Heart right ventricle (tissue), 16 donors: ENCODE data around the gene MIER3. TPM values are rescaled to one million over a fixed set of nuclear protein-coding genes. Genes with fewer than 3 reads are reported as not detected.

Source experiments
- ATAC-seq, 8 donors: fragments of 200-7000 bp; cut with Tn5 transposase; one replicate each; pipeline ENCODE4 v1.9.1; 2020; ENCODE audit warnings: mild to moderate bottlenecking in 8 of 8, moderate library complexity in 8 of 8, moderate number of reproducible peaks in 1 of 8
- DNase-seq, 2 donors: peaks; one replicate each; pipeline ENCODE4 v3.0.0-alpha.2; 2020
- H3K27ac ChIP-seq, 10 donors: fragments of 200-600 bp; sonication (generic) in 2 of 10; one replicate each; pipeline versions ENCODE4 v1.5.0 to v1.8.0; 2020 to 2022; ENCODE audit warnings: mild to moderate bottlenecking in 3 of 10
- H3K27me3 ChIP-seq, 7 donors: fragments of 200-600 bp; one replicate each; pipeline ENCODE4 v1.8.0; 2021 to 2022; ENCODE audit warnings: mild to moderate bottlenecking in 2 of 7
- H3K36me3 ChIP-seq, 9 donors: fragments of 200-600 bp; sonication (generic) in 1 of 9; one replicate each; pipeline versions ENCODE4 v1.5.0 to v1.8.0; 2020 to 2022; ENCODE audit warnings: mild to moderate bottlenecking in 2 of 9
- H3K4me1 ChIP-seq, 9 donors: fragments of 200-600 bp; sonication (generic) in 1 of 9; one replicate each; pipeline versions ENCODE4 v1.5.0 to v1.8.0; 2020 to 2022; ENCODE audit warnings: mild to moderate bottlenecking in 4 of 9
- H3K4me3 ChIP-seq, 10 donors: fragments of 200-600 bp; sonication (generic) in 2 of 10; one replicate each; pipeline versions ENCODE4 v1.5.0 to v1.8.0; 2020 to 2022; ENCODE audit warnings: mild to moderate bottlenecking in 7 of 10, moderate library complexity in 2 of 10
- H3K9me3 ChIP-seq, 11 donors: fragments of 200-600 bp in 10 of 11; sonication (generic) in 2 of 11; one replicate each; pipeline versions ENCODE4 v1.5.0 to v1.8.0; 2013 to 2022; ENCODE audit warnings: mild to moderate bottlenecking in 2 of 11, control low read depth in 1 of 11, moderate library complexity in 1 of 11
- CTCF ChIP-seq, 9 donors: fragments of 200-600 bp; sonication (generic) in 2 of 9; IDR thresholded peaks; one replicate each; pipeline versions ENCODE4 v1.5.0 to v1.8.0; 2021 to 2022; ENCODE audit warnings: antibody characterized with exemption in 9 of 9, mild to moderate bottlenecking in 5 of 9, moderate library complexity in 1 of 9
- WGBS, 2 donors: extraction: QIAGEN DNeasy Blood & Tissue Kit; methylation state at CpG; one replicate each; pipeline ENCODE4 v1.1.7; 2013; ENCODE audit warnings: inconsistent platforms in 1 of 2; 5-methylcytosine and 5-hydroxymethylcytosine counted together
- intact Hi-C, 10 donors: fragments of 100-400 bp; cut with DNase I; formaldehyde crosslinking; loops; one replicate each; pipeline versions ENCODE4 v1.11.1 to v1.14.2; 2022
- polyA plus RNA-seq, 2 donors: library from polyadenylated mRNA; stranded (reverse); fragments of 200-250 nt; gene quantifications; one replicate each; pipeline ENCODE4 v1.2.3, GENCODE V29; 2013
- total RNA-seq, 10 donors: library from RNA; stranded (reverse); fragmentation: NEBNext Ultra II Directional in 3 of 10; extraction: Animal tissue kit (Norgen Biotek cat#: 25700) in 3 of 10; gene quantifications; one replicate each; pipeline versions ENCODE4 v1.2.1 to v1.2.4, GENCODE V29; 2021 to 2023
- donor health status: Arrhythmogenic right ventricular cardiomyopathy.
- donor health status: ischemic (EF 13 %, LVEDD 7.1; RV severe dilation, severe dysfunction).
- donor health status: healthy with polysubstance abuse.
- donor health status: DM: no; HTN: yes; CAD: no.
- donor health status: DM: no; HTN: no; CAD: no.
- donor health status: ischemic (EF 25% LVEDD 6.9; RV normal size, moderate dysfunction).
- donor health status: ischemic (EF 25% LVEDD 5.7; RV mildly dilated, moderate dysfunction).
- donor health status: healthy.
- donor health status: DM: yes; HTN: yes; CAD: no.
- donor health status: Ischemic cardiomyopathy.
- donor health status: ischemic (EF 35%, LVEDD 5.7; RV mildly dilated, moderate dysfunction).
- donor health status: nonischemic (EF 11% LVEDD 7.7; RV severe dilation, severe dysfunction).
- donor health status: DM: yes; HTN: yes; CAD: no.
- donor health status: PGD.
- donor health status: ischemic (EF 29% LVEDD 5.4; RV normal size, mild dysfunction).
- donor health status: nonischemic (EF 23%, LVEDD 6.1; RV moderate dilation, normal function).

MIER3 gene
- total and polyA plus RNA-seq, 12 donors, result 3.3 to 17.9 (median 11.9) TPM

- H3K27me3 ChIP-seq, result no peaks in the 10 kb centered on the region
- WGBS, 2 donors, result 95 to 98% methylated on average over 5 of the region's 5 CpGs
- H3K27ac ChIP-seq, result no peak overlapping the region
- H3K4me1 ChIP-seq, result no peaks in the 10 kb centered on the region
- H3K36me3 ChIP-seq, result peaks cover 0 to 85% (median 23%) of the 10 kb centered on the region in 9 donors
- DNase-seq (no peak), ATAC-seq (no peak)
- no peak for TF ChIP-seq CTCF (IDR thresholded peaks at IDR 0.05)
- peaks cover 0 to 6% (median 0%) of the 10 kb centered on the region in 11 donors for H3K9me3 ChIP-seq
- no peak overlapping the region for H3K4me3 ChIP-seq
- intact Hi-C loops, result no loop called here
Measured at GRCh38 chr5:56893251-56893951, 58.5 kb downstream of the MIER3 start.

- peaks cover 0 to 100% (median 58%) of the 10 kb centered on the region in 9 donors for H3K36me3 ChIP-seq
- H3K27ac ChIP-seq, result no peak overlapping the region
- ATAC-seq, result no peak
- no peak for TF ChIP-seq CTCF (IDR thresholded peaks at IDR 0.05)
- H3K27me3 ChIP-seq, result no peaks in the 10 kb centered on the region
- H3K9me3 ChIP-seq, result no peaks in the 10 kb centered on the region
- intact Hi-C loops, result no loop called here
- no peak for DNase-seq
- no peaks in the 10 kb centered on the region for H3K4me1 ChIP-seq
- 92 to 93% methylated on average over 5 of the region's 5 CpGs for WGBS, 2 donors
- no peak overlapping the region for H3K4me3 ChIP-seq
Measured at GRCh38 chr5:56881571-56881970, 70.4 kb downstream of the MIER3 start.

GRCh38 chr5:56876327-56876726 is 75.6 kb downstream of the MIER3 start:
- H3K27ac ChIP-seq, result no peak overlapping the region
- ATAC-seq (no peak), DNase-seq (no peak)
- H3K4me3 ChIP-seq, result no peak overlapping the region
- TF ChIP-seq CTCF (IDR thresholded peaks at IDR 0.05), result no peak
- intact Hi-C loops, result loop anchor here in 1 of 10 donors (10.0 kb wide), 1 partner anchor 902 kb away; no protein-coding TSS in a partner anchor
- H3K9me3 ChIP-seq, result no peaks in the 10 kb centered on the region
- H3K36me3 ChIP-seq, result peaks cover 0 to 100% (median 53%) of the 10 kb centered on the region in 9 donors
- WGBS, 2 donors, result 85 to 91% methylated on average over 3 of the region's 3 CpGs
- no peaks in the 10 kb centered on the region for H3K27me3 ChIP-seq
- H3K4me1 ChIP-seq, result peaks cover 0 to 9% (median 0%) of the 10 kb centered on the region in 9 donors

- peaks cover 0 to 100% (median 44%) of the 10 kb centered on the region in 9 donors for H3K36me3 ChIP-seq
Measured at GRCh38 chr5:56873056-56873455, 78.9 kb downstream of the MIER3 start.

More at GRCh38 chr5:56873056-56873455, 78.9 kb downstream of the MIER3 start:
- no peak overlapping the region for H3K27ac ChIP-seq
- no peaks in the 10 kb centered on the region for H3K27me3 ChIP-seq
- DNase-seq, result no peak
- H3K9me3 ChIP-seq, result no peaks in the 10 kb centered on the region
- intact Hi-C loops, result loop anchor here in 1 of 10 donors (10.0 kb wide), 1 partner anchor 898 kb away; no protein-coding TSS in a partner anchor
- no peak overlapping the region for H3K4me3 ChIP-seq
- 42 to 47% methylated on average over 3 of the region's 3 CpGs for WGBS, 2 donors
- H3K4me1 ChIP-seq, result peaks cover 0 to 9% (median 0%) of the 10 kb centered on the region in 9 donors
- TF ChIP-seq CTCF (IDR thresholded peaks at IDR 0.05), result no peak
- ATAC-seq, result no peak
